Ramos (cell line): ENCODE data around the gene PAN2.

Experiments used
- in situ Hi-C: fragments of 300-500 bp; cut with MboI; formaldehyde crosslinking; loops from one replicate; pipeline ENCODE4 v1.14.3; 2022; ENCODE audit warnings: low sequenced_read_pairs; ENCODE audit not compliant: unreplicated experiment

The PAN2 gene, protein sequence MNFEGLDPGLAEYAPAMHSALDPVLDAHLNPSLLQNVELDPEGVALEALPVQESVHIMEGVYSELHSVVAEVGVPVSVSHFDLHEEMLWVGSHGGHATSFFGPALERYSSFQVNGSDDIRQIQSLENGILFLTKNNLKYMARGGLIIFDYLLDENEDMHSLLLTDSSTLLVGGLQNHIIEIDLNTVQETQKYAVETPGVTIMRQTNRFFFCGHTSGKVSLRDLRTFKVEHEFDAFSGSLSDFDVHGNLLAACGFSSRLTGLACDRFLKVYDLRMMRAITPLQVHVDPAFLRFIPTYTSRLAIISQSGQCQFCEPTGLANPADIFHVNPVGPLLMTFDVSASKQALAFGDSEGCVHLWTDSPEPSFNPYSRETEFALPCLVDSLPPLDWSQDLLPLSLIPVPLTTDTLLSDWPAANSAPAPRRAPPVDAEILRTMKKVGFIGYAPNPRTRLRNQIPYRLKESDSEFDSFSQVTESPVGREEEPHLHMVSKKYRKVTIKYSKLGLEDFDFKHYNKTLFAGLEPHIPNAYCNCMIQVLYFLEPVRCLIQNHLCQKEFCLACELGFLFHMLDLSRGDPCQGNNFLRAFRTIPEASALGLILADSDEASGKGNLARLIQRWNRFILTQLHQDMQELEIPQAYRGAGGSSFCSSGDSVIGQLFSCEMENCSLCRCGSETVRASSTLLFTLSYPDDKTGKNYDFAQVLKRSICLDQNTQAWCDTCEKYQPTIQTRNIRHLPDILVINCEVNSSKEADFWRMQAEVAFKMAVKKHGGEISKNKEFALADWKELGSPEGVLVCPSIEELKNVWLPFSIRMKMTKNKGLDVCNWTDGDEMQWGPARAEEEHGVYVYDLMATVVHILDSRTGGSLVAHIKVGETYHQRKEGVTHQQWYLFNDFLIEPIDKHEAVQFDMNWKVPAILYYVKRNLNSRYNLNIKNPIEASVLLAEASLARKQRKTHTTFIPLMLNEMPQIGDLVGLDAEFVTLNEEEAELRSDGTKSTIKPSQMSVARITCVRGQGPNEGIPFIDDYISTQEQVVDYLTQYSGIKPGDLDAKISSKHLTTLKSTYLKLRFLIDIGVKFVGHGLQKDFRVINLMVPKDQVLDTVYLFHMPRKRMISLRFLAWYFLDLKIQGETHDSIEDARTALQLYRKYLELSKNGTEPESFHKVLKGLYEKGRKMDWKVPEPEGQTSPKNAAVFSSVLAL

DNA sequence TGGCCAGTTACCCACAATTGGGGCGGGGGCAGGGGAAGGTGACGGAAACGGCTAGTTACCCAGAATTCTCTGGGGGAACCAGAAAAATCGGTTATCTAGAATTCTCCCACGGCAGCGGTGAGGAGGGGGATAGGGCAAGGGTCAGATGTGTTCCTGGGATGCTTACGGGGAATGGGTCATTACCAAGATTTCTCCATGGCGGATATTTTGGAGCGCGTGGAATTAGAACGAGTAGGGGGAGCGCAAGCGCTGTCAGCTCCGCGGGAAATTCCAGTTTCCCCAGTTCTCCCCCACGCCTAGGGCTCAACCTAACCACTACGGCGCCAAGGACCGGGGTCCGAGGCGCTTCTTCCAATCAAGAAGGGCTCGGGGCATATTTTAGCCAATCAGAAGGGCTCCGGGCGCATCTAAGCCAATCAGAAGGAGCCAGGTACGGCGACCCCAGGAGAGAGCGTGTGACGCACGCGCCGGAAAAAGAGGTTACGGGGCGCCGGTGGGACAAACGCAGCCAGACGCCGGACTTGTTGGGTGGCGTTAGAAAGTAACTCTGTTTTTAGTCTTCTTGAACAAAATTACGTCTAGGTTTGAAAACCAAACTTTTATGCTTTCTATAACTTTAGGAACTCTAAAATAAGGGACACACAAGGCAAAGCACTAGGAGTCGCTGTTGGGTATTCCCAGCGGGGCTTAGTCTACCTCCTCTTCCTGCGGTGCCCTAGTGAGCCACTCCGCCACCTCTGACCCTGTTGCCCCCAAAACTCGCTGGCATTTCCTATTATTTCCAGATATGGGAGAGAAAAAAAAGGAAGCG lies at the start of gene PAN2:
Gene PAN2 (minus strand): TSS at position 322 of the 811 bp plus-strand sequence. CDS start 906 bp downstream, outside the sequence.
- in situ Hi-C loops: no loop called here

DNA sequence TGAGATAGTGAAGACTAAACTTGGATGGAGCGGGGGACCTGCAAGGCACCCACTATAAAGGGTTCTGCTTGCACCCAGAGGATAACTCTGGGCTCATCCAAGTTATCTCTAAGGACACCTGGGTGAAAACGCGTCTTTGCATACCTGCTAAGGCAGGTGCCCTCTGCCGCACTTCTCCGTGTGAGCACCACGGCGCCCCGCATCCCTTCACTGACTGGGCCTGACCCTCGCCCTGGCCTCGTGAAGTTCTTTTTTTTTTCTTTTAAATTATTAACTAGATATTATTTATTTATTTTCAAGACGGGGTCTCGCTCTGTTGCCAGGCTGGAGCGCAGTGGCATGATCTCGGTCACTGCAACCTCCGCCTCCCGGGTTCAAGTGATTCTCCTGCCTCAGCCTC lies 48.8 kb upstream of the PAN2 start:
- in situ Hi-C loops: no loop called here

DNA sequence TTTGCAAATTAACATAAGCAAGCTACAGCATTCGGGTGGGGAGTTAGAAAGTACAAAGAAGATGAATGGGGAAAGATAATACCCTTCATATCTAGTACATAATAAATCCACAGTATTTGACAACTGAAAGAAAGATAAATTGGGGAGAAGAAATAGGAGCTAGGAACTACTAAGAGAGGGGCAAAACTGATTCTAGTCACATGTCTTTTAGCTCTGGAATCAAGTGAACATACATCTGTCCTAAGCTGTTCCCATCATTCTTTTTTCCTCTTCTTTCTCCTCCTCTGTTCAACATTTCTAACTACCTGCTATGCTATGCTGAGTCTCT lies 44.2 kb upstream of the PAN2 start:
- in situ Hi-C loops: no loop called here

DNA sequence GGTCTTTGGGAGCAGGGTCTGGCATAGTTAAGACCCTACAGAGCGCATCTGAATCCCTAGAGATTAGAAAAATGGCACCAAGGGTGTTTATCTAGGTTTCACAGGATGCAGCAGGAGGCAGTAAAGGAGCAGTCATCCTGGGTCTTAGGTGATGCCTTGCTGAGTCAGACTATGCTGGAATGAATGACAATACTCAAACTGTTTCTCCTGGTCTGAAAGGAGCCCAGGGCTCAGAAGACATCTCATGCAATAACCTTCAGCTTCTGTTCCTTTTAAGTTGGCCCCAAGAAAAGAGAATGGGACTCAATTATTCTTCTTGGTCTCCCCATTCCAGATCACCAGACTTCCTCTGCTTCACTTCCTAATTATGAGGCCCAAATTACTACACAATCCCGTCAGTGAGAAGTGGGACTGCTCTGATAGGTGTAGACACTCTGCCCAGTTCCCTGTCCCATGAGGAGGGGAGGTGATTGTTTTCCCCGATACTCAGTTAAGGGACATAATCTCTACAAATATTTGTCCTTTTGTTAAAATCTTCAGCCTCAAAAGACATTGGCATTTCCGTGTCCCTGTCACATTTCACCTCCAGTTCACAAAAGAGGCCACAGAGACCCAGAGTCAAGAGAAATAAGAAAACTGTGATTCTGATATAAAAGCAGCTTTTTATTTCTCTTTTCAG lies 43.6 kb upstream of the PAN2 start:
- in situ Hi-C loops: no loop called here

DNA sequence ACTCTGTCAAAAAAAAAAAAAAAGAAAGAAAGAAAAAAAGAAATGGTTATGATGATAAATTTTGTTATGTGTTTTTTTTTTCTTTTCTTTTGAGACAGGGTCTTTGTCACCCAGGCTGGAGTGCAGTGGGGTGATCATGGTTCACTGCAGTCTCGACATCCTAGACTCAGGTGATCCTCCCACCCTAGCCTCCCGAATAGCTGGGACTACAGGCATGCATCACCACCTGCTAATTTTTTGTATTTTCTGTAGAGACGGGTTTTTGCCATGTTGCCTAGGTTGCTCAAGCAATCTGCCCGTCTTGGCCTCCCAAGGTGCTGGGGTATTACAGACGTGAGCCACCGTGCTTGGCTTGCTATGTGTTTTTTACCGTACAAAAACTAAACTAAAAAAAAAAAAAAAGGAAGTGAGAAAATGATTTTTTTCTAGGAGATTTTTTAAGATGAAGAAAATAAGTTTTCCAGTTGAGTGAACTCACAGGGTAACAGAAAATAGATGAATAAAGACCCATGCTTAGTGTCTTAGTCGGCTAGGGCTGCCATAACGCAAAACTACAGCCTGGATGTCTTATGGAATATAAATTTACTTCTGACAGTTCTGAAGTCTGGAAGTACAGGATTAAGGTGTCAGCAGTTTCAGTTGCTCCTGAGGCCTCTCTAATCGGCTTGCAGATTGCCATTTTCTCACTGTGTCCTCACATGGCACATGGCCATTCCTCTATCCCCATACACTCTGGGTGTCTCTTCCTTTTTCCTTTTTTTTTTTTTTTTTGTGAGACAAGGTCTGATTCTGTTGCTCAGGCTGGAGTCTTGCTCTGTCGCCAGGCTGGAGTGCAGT lies 42.0 kb upstream of the PAN2 start:
- in situ Hi-C loops: no loop called here

DNA sequence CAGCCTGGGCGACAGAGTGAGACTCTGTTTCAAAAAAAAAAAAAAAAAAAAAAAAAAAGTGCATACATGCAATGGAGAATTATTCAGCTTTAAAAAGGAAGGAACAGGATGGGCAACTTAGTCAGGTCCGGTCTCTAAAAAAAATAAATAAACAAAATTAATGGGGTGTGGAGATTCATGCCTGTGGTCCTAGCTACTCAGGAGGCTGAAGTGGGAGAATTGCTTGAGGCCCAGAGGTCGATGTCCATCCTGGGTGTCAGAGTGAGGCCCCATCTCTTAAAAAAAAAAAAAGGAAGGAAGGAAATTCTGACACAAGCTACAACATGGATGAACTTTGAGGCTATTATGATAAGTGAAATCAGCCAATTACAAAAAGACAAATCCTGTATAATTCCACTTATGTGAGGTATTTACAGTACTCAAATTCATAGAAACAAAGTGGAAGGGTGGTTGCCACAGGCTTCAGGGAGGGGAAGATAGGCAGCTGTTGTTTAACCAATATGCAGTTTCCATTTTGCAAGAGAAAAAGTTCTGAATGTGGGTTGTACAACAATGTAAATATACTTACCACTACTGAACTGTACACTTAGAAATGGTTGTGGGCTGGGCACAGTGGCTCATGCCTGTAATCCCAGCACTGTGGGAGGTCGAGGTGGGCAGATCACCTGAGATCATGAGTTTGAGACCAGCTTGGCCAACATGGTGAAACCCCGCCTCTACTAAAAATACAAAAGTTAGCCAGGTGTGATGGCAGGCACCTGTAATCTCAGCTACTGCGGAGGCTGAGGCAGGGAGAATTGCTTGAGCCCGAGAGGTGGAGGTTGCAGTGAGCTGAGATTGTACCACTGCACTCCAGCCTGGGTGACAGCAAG lies 41.2 kb upstream of the PAN2 start:
- in situ Hi-C loops: no loop called here

DNA sequence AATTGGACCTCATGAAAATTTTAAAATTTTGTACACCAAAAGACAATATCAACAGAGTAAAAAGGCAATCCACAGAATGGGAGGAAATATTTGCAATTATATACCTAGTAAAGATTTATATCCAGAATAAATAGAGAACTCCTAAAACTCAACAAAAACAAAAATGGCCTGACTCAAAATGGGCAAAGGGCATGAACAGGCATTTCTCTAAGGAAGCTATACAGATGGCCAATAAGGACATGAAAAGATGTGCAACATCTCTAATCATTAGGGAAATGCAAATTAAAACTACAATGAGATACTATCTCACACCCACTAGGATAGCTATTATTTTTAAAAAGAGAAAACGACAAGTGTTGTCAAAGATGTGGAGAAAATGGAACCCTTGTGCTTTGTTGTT lies 39.7 kb upstream of the PAN2 start:
- in situ Hi-C loops: no loop called here

DNA sequence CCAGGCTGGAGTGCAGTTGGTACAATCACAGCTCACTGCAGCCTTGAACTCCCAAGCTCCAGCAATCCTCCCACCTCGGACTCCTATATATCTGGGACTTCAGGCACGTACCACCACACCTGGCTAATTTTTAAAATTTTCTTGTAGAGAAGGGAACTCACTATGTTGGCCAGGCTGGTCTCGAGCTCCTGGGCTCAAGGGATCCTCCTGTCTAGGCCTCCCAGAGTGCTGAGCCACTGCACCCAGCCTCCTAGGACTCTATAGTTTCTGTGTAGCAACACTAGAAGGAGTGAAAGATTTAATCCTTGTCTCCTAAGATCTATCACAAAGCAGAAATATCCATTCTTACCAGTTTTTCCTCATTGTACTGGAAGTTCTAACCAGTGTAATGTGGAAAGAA lies 33.1 kb upstream of the PAN2 start:
- in situ Hi-C loops: loop anchor here (5.0 kb wide), 1 partner anchor 85 kb away; the partner anchor contains the start of gene MIP

DNA sequence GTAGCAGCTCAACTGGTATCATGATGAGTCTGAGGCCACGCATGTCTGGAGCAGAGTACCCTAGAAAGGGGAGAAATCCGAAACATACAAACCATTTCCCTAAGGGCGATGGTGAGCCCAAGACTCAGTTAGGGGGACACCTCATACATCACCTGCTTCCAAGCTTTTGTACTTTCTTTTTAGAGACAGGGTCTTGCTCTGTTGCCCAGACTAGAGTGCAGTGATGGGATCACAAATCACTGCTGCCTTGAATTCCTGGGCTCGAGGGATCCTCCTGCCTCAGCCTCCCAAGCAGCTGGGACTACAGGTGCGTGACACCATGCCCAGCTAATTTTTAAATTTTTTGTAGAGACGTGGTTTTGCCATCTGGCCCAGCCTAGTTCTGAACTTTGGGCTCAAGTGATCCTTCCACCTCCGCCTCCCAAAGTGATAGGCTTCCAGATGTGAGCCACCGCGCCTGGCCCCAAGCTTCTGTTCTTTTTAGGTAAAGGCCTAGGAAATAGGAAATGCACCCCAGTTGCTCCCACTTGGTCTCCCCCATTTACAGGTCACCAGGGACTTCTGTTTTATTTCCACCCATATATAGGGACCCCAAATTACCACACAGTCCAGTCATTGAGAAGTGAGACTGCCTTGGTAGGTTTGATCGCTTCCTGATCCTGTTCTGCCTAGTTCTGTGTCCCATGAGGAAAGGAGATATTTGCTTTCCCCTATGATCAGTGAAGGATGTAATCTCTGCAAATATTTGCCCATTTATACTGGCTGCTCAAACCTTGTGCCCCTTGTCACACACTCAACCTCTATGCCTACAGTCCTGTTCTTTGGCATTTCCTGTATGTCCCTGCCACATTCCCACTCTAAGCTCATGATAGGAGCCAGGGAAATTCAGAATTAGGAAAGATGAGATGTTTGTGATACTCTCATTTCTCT lies 28.6 kb upstream of the PAN2 start, which contains the start of gene APOF:
Gene APOF (minus strand): TSS at position 728 of the 930 bp plus-strand sequence. CDS start 112 bp downstream, at position 616.
- in situ Hi-C loops: no loop called here

DNA sequence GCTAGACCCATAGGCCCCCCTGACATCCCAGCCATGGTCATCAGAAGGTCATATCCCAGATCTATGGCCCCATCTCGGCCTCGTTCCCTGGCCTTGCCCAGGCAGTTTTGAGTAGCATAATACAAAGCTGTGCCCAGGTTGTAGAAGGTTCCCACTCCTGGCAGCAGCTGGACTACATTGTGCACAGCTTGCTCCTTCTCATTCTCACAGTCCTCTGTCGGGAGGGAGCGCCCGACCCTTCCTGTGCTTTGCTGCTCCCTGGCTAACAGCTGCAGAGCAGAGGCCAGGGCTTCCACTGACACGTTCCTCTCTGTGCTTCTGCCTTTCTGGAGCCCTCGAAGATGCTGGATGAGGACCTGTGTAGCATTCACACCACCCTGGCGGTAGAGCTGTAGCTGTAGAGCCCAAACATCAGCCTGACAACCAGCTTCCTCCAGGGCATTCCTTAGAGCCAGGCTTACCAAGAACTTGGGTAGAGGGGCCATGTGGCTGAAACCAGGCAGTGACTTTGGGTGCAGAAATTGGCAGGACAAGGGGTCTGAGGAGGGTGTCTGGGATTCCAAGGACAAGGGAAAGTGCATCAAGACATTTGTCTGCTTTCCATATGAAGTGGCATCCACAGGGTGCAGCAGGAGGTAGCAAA lies 27.8 kb upstream of the PAN2 start:
- in situ Hi-C loops: no loop called here

DNA sequence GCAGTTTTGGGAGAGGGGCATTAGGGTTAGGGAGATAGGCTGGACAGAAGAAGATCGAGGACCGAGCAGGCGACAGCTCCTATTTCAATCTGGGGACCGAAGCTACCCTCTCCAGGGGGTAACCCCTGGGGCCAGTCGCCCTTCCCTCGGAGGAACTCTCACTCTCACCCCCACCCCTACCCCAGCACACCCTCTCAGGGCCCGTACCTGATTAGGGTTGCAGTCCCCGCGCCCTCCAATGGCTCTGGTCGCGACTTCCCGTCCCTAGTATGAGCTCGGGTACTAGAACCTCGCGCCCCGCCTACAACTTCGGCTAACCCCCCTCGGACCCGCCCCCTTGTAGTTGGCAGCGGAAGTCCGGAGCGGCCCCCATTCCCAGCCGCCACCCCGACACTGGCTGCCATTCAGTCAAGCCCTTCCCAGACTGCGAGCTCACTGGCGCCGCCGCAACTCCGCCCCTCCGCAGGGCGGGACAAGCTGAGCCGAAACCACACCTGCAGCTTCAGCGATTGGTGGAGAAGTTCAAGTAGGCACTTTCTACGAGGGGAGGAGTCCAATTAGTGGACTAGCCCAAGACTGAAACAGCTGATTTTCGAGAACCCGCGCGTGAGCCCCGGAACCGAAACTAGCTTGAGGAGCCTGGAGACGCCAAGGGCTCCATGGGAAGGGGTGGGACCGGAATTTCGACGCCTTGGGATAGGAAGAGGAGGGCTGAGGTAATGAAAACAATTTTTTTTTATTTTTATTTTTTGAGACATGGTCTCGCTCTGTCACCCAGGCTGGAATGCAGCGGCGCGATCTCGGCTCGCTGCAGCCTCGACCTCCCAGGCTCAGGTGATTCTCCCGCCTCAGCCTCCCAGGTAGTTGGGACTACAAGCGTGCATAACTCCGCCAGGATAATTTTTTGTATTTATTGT lies 26.3 kb upstream of the PAN2 start, which contains the start of gene STAT2:
Gene STAT2 (minus strand): TSS at position 257 of the 917 bp plus-strand sequence. CDS start 3,536 bp downstream, outside the sequence.
- in situ Hi-C loops: no loop called here

DNA sequence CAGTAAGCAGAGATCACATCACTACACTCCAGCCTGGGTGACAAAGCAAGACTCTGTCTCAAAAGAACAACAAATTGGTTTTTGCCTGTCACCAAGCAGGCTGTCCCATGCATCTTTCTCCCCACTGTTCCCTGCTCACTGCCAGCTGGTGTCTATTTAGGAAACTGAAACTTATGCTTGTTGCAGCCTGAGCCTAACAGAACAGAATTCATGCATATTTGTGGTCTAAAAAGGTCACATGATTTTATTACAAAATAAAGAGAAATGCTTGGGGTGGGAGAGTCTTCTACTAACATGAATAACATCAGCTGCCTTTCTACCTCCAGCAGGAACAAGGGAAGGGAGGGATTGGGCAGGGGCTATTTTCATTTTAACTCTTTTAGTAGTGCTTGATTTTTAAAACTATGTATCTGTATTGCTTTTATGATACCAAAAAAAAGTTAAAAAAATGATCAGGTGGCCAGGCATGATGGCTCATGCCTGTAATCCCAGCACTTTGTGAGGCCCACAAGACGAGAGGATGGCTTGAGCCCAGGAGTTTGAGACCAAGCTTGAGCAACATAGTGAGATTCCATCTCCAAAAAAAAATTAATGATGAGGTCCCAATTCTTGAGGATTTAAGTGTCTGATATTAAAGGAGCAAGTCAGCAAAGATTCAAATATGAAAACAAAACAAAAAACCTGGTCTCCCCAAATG lies 25.2 kb upstream of the PAN2 start:
- in situ Hi-C loops: no loop called here

DNA sequence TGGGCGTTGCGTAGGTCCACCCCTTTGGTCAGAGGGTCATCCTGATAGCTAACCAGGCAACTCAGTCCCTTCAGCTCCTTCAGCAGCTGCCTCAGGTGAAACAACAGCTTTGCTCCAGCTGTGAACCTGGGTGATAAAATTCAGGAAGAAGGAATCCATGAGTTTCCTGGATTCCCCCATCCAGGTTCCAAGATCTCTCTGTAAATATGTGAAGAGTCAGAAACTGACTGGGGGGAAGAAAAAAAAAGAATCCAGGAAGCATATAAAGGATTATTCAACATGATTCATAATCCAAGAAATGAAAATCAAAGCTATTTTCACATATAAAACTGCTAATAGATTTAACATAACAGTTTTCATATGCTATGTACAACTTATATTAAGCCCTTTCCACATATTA lies 17.5 kb upstream of the PAN2 start:
- in situ Hi-C loops: no loop called here

DNA sequence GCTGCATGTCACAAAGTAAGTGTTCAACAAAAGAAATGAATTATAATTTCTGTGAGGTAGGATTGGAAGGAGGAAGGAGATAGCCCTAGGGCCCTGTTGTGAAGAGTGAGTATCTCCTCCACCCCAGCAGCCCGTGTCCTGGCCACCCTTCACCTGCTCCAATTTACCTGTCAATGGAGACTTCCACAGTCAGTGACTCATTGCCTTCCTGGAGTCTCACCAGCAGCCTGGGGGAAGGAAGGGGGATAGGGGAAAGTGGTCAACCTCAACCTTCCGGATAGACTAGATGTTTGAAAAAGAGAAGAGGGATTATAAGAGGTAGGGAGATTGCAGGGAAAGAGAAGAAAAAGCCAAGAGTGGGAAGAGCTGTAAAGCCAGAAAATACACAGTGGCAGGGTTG lies 16.9 kb upstream of the PAN2 start:
- in situ Hi-C loops: no loop called here
